HG03571 (cell line): ENCODE results near the gene NSMCE4A.
"Not testable (repeated sequence)": the region's sequence is repeated elsewhere in the genome, so short reads cannot be mapped to it uniquely, and the experiment has no call there.

Experiments used
- ATAC-seq: cut with Tn5 transposase; IDR thresholded peaks from one replicate; pipeline ENCODE4 v1.9.1; 2021; ENCODE audit not compliant: unreplicated experiment

Gene NSMCE4A

GRCh38 chr10:121942749-121943416 is 32.1 kb downstream of the NSMCE4A start:
- ATAC-seq: no peak

GRCh38 chr10:121941532-121941931 is 33.5 kb downstream of the NSMCE4A start:
- ATAC-seq: no peak

- ATAC-seq: no peak
Measured at GRCh38 chr10:121936295-121936694, 38.7 kb downstream of the NSMCE4A start.

GRCh38 chr10:121935702-121936101 is 39.3 kb downstream of the NSMCE4A start:
- ATAC-seq: no peak

- not testable (repeated sequence) for ATAC-seq
Measured at GRCh38 chr10:121930268-121931085, 44.5 kb downstream of the NSMCE4A start.

GRCh38 chr10:121929585-121930267 is 45.3 kb downstream of the NSMCE4A start:
- ATAC-seq: not testable (repeated sequence)

GRCh38 chr10:121928528-121928884 is 46.5 kb downstream of the NSMCE4A start:
- ATAC-seq: peak; percentile 3

GRCh38 chr10:121927841-121928527 is 47.0 kb downstream of the NSMCE4A start, which contains the start of gene ATE1:
Gene ATE1 (minus strand): TSS chr10:121928031. CDS start chr10:121927949, 82 bp downstream.
- ATAC-seq: peak; percentile 85

- peak; percentile 37 for ATAC-seq
Measured at GRCh38 chr10:121927318-121927840, 47.6 kb downstream of the NSMCE4A start.

- ATAC-seq: peak; percentile 1
Measured at GRCh38 chr10:121926671-121927317, 48.2 kb downstream of the NSMCE4A start.

- no peak for ATAC-seq
Measured at GRCh38 chr10:121926157-121926556, 48.9 kb downstream of the NSMCE4A start.

- no peak for ATAC-seq
Measured at GRCh38 chr10:121921238-121921931, 53.6 kb downstream of the NSMCE4A start.

- ATAC-seq: no peak
Measured at GRCh38 chr10:121919666-121920065, 55.4 kb downstream of the NSMCE4A start.

GRCh38 chr10:121918800-121919199 is 56.2 kb downstream of the NSMCE4A start:
- ATAC-seq: not testable (repeated sequence)

- ATAC-seq: no peak
Measured at GRCh38 chr10:121914661-121915060, 60.4 kb downstream of the NSMCE4A start.

GRCh38 chr10:121911421-121911697 is 63.7 kb downstream of the NSMCE4A start:
- ATAC-seq: no peak

GRCh38 chr10:121910673-121911420 is 64.2 kb downstream of the NSMCE4A start:
- ATAC-seq: no peak
